Measurements from ENCODE around the gene HEY2.

Gene HEY2

DNA sequence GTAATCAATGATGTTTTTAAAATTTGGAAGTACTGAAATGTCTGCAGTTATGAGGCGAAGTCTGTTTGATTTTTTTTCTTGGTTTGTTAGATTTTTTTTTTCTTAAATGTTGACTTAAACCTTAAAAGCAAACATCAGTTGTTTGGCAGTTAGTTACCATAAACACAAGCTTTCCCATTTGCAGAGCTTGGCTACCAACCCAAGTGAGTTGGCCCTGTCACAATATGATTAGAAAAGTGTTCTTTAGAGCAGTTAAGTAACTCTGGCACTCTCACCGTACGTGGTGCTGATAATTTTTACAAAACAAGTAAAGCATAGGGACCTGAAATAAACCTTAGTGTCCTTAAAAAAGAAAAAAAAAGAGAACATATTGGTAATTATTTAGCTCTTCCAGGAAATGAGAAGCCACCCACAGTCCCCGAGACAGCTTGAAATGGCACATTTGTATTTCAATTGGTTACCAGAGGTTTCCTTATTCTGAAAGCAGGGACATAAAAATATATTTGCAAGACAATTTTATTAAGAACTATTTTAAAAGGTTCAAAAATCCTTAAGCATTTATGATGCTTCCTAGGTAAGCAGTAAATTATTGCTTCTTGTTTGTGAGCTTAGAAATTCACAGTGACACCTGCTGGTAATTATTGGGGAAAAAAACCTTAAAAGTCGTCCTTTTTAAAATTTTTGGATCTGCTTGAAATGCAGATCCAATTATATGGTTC lies 3.9 kb downstream of the HEY2 start:
- no peak overlapping the region for H3K4me3 ChIP-seq (ENCODE audit: low read length)
- peaks cover 10% of the 10 kb centered on the region for H3K27me3 ChIP-seq (replicated peaks; ENCODE audit: control insufficient read depth, insufficient read depth, low read length)
- no peaks in the 10 kb centered on the region for H3K36me3 ChIP-seq (ENCODE audit: control insufficient read depth, insufficient read depth, low read length, severe bottlenecking)
- DNase-seq (ENCODE audit: low read depth): peak; percentile 66
- H3K9me3 ChIP-seq (ENCODE audit: control insufficient read depth, low read length): no peaks in the 10 kb centered on the region
- H3K9ac ChIP-seq (ENCODE audit: low read length): no peak overlapping the region
- H3K4me1 ChIP-seq (ENCODE audit: control insufficient read depth, insufficient read depth, low read length): peaks cover 10% of the 10 kb centered on the region

DNA sequence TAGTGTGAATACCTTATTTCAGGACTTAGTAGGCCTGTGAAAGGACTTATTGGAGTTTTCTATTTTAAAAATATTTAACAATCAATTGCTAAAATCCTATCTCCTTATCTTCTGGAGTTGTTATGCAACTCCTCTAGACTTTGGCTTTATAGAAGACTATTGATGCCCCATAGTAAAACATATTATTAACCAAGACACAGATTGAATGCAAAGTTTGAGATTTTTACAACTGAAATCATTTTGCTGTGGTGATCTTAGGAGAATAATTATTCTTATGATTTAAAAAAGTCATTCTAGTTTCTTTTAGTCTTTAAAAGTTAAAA lies 4.5 kb downstream of the HEY2 start:
- Histone ChIP-seq H3K4me3 (ENCODE audit: low read length) (no peak overlapping the region), H3K9ac (ENCODE audit: low read length) (no peak overlapping the region), H3K27me3 (replicated peaks; ENCODE audit: control insufficient read depth, insufficient read depth, low read length) (peaks cover 10% of the 10 kb centered on the region), H3K4me1 (ENCODE audit: control insufficient read depth, insufficient read depth, low read length) (peaks cover 5% of the 10 kb centered on the region), H3K36me3 (ENCODE audit: control insufficient read depth, insufficient read depth, low read length, severe bottlenecking) (no peaks in the 10 kb centered on the region), H3K9me3 (ENCODE audit: control insufficient read depth, low read length) (no peaks in the 10 kb centered on the region)
- no peak for DNase-seq (ENCODE audit: low read depth)

DNA sequence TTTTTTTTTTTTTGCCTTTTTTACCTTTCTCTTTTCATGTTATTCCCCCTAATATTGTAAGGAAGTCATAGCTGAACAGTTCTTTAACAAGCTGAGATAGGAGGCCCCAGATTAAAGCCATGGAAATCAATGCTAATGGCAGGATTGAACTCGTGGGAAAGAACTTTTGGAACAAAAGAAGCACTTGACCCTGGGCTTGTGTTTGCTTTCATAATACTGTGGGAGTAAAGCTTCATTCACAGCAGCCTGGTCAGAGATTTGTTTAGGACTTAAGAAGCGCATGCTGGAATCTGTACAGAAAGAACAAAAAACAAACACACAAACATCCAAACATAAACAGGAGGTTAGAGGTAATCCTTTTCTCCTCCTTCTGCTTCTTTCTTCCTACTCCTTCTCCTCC lies 5.1 kb downstream of the HEY2 start:
- no peak overlapping the region for H3K4me3 ChIP-seq (ENCODE audit: low read length)
- H3K9me3 ChIP-seq (ENCODE audit: control insufficient read depth, low read length): no peaks in the 10 kb centered on the region
- peaks cover 4% of the 10 kb centered on the region for H3K4me1 ChIP-seq (ENCODE audit: control insufficient read depth, insufficient read depth, low read length)
- peaks cover 10% of the 10 kb centered on the region for H3K27me3 ChIP-seq (replicated peaks; ENCODE audit: control insufficient read depth, insufficient read depth, low read length)
- no peak overlapping the region for H3K9ac ChIP-seq (ENCODE audit: low read length)
- no peak for DNase-seq (ENCODE audit: low read depth)
- H3K36me3 ChIP-seq (ENCODE audit: control insufficient read depth, insufficient read depth, low read length, severe bottlenecking): no peaks in the 10 kb centered on the region

DNA sequence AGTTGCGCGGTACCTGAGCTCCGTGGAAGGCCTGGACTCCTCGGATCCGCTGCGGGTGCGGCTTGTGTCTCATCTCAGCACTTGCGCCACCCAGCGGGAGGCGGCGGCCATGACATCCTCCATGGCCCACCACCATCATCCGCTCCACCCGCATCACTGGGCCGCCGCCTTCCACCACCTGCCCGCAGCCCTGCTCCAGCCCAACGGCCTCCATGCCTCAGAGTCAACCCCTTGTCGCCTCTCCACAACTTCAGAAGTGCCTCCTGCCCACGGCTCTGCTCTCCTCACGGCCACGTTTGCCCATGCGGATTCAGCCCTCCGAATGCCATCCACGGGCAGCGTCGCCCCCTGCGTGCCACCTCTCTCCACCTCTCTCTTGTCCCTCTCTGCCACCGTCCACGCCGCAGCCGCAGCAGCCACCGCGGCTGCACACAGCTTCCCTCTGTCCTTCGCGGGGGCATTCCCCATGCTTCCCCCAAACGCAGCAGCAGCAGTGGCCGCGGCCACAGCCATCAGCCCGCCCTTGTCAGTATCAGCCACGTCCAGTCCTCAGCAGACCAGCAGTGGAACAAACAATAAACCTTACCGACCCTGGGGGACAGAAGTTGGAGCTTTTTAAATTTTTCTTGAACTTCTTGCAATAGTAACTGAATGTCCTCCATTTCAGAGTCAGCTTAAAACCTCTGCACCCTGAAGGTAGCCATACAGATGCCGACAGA lies 9.9 kb downstream of the HEY2 start:
- Histone ChIP-seq H3K27me3 (replicated peaks; ENCODE audit: control insufficient read depth, insufficient read depth, low read length) (peaks cover 3% of the 10 kb centered on the region), H3K36me3 (ENCODE audit: control insufficient read depth, insufficient read depth, low read length, severe bottlenecking) (no peaks in the 10 kb centered on the region)
- DNase-seq (ENCODE audit: low read depth): no peak

DNA sequence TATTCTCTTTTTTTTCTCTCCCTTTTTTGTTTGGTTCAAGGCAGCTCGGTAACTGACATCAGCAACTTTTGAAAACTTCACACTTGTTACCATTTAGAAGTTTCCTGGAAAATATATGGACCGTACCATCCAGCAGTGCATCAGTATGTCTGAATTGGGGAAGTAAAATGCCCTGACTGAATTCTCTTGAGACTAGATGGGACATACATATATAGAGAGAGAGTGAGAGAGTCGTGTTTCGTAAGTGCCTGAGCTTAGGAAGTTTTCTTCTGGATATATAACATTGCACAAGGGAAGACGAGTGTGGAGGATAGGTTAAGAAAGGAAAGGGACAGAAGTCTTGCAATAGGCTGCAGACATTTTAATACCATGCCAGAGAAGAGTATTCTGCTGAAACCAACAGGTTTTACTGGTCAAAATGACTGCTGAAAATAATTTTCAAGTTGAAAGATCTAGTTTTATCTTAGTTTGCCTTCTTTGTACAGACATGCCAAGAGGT lies 10.6 kb downstream of the HEY2 start:
- DNase-seq (ENCODE audit: low read depth): no peak
- no peak overlapping the region for H3K9ac ChIP-seq (ENCODE audit: low read length)
- H3K27me3 ChIP-seq (replicated peaks; ENCODE audit: control insufficient read depth, insufficient read depth, low read length): peaks cover 3% of the 10 kb centered on the region
- H3K36me3 ChIP-seq (ENCODE audit: control insufficient read depth, insufficient read depth, low read length, severe bottlenecking): no peaks in the 10 kb centered on the region
- H3K4me1 ChIP-seq (ENCODE audit: control insufficient read depth, insufficient read depth, low read length): no peaks in the 10 kb centered on the region
- no peaks in the 10 kb centered on the region for H3K9me3 ChIP-seq (ENCODE audit: control insufficient read depth, low read length)
- H3K4me3 ChIP-seq (ENCODE audit: low read length): no peak overlapping the region

More for the DNA sequence above, 9.9 kb downstream of the HEY2 start:
- H3K9ac ChIP-seq (ENCODE audit: low read length): no peak overlapping the region
- H3K4me3 ChIP-seq (ENCODE audit: low read length): no peak overlapping the region
- H3K9me3 ChIP-seq (ENCODE audit: control insufficient read depth, low read length): no peaks in the 10 kb centered on the region
- H3K4me1 ChIP-seq (ENCODE audit: control insufficient read depth, insufficient read depth, low read length): no peaks in the 10 kb centered on the region

DNA sequence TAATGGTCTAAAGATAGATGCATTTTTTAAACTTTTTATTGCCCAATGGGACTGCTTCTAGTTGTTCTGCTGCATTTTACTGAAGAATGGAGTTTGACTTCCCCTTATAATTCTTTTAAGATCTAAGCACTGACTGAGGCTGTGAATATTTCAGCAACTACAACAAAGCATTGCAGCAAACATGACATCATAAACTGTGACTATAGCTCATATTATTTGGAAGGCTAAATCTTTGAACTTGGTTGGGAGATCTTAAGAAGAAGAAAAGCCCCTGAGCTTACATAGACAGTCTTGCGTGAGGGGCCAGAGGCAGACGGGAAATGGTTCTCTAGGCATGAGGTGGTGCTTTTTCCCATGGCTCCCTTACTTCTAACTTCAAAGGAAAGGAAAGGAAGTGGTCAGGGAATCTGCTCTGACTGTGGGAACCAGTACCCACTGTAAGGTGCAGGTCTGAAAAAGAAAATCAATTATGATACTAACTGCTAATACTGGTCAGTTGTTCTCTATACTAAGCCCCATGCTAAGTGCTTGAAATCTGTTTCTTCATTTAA lies 14.8 kb downstream of the HEY2 start:
- no peaks in the 10 kb centered on the region for H3K36me3 ChIP-seq (ENCODE audit: control insufficient read depth, insufficient read depth, low read length, severe bottlenecking)
- no peak overlapping the region for H3K4me3 ChIP-seq (ENCODE audit: low read length)
- H3K27me3 ChIP-seq (replicated peaks; ENCODE audit: control insufficient read depth, insufficient read depth, low read length): no peaks in the 10 kb centered on the region
- H3K4me1 ChIP-seq (ENCODE audit: control insufficient read depth, insufficient read depth, low read length): no peaks in the 10 kb centered on the region
- H3K9me3 ChIP-seq (ENCODE audit: control insufficient read depth, low read length): no peaks in the 10 kb centered on the region
- DNase-seq (ENCODE audit: low read depth): no peak
- no peak overlapping the region for H3K9ac ChIP-seq (ENCODE audit: low read length)

DNA sequence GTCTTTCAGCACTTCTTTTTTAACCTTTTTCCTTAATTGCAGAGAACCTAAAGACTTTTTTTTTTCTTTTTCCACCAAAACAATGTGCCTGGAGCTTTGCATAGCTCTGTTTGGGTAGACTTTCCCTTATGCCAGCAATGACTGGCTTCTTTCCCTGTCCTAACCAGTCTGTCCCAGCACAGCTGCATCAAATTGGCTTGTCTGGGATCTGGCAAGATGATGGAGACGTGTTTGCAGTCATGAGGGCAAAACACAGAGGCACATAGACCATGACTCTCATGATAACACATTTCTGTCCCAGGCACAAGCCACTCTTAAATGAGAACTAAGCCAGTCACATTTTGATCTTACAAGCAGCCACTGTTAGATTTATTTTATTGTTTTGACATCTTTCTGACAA lies 16.5 kb downstream of the HEY2 start:
- no peak for DNase-seq (ENCODE audit: low read depth)
- no peaks in the 10 kb centered on the region for H3K36me3 ChIP-seq (ENCODE audit: control insufficient read depth, insufficient read depth, low read length, severe bottlenecking)
- H3K4me3 ChIP-seq (ENCODE audit: low read length): no peak overlapping the region
- no peak overlapping the region for H3K9ac ChIP-seq (ENCODE audit: low read length)
- no peaks in the 10 kb centered on the region for H3K27me3 ChIP-seq (replicated peaks; ENCODE audit: control insufficient read depth, insufficient read depth, low read length)
- no peaks in the 10 kb centered on the region for H3K9me3 ChIP-seq (ENCODE audit: control insufficient read depth, low read length)
- no peaks in the 10 kb centered on the region for H3K4me1 ChIP-seq (ENCODE audit: control insufficient read depth, insufficient read depth, low read length)

DNA sequence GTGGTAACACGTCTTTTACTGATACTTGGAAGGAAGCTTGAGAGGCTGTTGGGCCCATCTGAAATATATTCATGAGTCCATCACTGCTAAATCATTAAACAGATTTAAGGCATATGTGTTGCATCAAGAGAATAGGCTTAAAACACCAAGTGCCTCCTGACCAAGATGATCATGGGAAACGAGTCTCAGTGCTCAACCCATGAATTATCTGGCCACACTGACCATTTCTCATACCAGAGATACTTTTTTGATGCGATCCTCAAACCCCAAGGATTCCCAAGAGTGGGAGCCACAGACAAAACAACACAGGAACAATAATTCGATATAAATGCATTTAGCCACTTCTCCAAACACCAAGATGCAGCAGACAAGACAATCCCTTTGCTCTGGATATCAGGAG lies 17.2 kb downstream of the HEY2 start:
- Histone ChIP-seq H3K27me3 (replicated peaks; ENCODE audit: control insufficient read depth, insufficient read depth, low read length) (no peaks in the 10 kb centered on the region), H3K36me3 (ENCODE audit: control insufficient read depth, insufficient read depth, low read length, severe bottlenecking) (no peaks in the 10 kb centered on the region), H3K4me1 (ENCODE audit: control insufficient read depth, insufficient read depth, low read length) (no peaks in the 10 kb centered on the region), H3K9me3 (ENCODE audit: control insufficient read depth, low read length) (no peaks in the 10 kb centered on the region), H3K9ac (ENCODE audit: low read length) (no peak overlapping the region), H3K4me3 (ENCODE audit: low read length) (no peak overlapping the region)
- DNase-seq (ENCODE audit: low read depth): no peak

DNA sequence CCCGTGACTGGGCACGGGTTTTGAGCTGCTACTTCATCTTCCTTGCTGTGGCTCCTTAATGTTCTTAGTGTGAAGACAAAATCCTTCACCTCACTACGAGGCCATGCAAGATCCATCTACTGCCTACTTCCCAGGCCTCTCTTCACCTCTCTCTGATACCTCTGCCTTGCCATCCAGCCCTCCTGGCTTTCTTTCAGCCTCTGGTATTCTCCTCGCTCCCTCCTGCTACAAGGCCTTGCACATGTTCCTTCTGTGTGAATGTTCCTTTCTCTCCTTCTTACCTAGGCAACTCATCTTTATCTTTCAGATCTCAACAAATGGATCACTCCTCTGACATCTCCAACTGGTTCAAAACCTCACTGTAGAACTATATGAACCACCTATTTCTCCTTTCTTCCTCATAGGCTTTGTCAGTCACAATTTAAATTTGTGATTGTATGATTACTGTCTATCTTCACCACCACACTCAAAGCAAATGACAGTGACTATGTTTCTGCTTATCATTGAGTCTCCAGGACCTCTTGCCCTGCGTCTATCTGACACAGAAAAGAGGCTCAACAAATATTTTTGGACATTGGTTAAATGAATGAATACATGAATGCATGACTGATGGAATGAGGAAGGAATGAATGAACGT lies 19.8 kb downstream of the HEY2 start:
- no peaks in the 10 kb centered on the region for H3K4me1 ChIP-seq (ENCODE audit: control insufficient read depth, insufficient read depth, low read length)
- no peak for DNase-seq (ENCODE audit: low read depth)
- H3K36me3 ChIP-seq (ENCODE audit: control insufficient read depth, insufficient read depth, low read length, severe bottlenecking): no peaks in the 10 kb centered on the region
- no peak overlapping the region for H3K9ac ChIP-seq (ENCODE audit: low read length)
- no peak overlapping the region for H3K4me3 ChIP-seq (ENCODE audit: low read length)
- H3K9me3 ChIP-seq (ENCODE audit: control insufficient read depth, low read length): no peaks in the 10 kb centered on the region
- H3K27me3 ChIP-seq (replicated peaks; ENCODE audit: control insufficient read depth, insufficient read depth, low read length): no peaks in the 10 kb centered on the region

DNA sequence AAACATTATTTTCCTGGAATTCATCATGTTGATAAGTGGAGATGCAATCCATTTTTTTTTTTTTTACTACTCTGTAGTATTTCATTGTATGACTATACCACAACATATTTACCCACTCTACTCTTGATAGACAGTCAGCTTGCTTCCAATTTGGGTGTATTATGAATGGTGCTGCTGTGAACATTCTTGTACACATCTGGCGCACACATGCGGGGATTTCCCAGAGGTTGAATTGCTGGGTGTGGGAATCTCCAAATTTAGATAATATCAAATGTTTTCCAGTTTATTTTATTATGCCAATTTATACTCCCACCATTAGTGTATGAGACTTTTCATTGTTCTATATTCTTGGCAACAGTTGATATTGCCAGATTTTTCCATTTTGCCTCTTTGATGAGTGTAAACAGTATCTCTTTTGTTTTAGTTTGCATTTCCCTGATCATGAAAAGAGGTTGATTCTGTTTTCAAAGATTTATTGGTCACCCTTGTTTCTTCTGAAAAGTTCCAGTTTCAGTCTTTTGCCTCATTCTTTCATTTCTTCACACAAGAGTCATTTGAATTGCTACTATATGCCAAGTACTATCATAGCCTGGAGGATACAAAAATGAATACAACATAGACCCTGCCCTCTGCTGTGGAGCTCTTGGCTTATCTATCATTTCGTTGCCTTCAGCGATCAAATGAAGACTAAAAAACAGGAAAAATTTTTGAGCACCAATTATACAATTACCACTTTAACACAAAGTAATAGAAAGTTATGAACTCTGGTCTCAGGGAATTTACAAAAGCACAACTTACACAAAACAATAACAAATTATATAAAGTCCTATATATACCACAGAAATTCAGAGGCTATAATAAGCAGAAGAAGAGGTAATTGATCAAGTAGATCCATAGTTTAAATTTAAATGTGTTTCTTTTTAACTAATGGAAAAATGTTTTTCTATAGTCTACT lies 24.2 kb downstream of the HEY2 start:
- Histone ChIP-seq H3K9me3 (ENCODE audit: control insufficient read depth, low read length) (no peaks in the 10 kb centered on the region), H3K9ac (ENCODE audit: low read length) (no peak overlapping the region), H3K4me1 (ENCODE audit: control insufficient read depth, insufficient read depth, low read length) (no peaks in the 10 kb centered on the region), H3K4me3 (ENCODE audit: low read length) (no peak overlapping the region), H3K27me3 (replicated peaks; ENCODE audit: control insufficient read depth, insufficient read depth, low read length) (no peaks in the 10 kb centered on the region), H3K36me3 (ENCODE audit: control insufficient read depth, insufficient read depth, low read length, severe bottlenecking) (no peaks in the 10 kb centered on the region)
- no peak for DNase-seq (ENCODE audit: low read depth)

Data from adipocyte (in vitro differentiated cells).